ENCODE results near the gene IMP4.

DNA sequence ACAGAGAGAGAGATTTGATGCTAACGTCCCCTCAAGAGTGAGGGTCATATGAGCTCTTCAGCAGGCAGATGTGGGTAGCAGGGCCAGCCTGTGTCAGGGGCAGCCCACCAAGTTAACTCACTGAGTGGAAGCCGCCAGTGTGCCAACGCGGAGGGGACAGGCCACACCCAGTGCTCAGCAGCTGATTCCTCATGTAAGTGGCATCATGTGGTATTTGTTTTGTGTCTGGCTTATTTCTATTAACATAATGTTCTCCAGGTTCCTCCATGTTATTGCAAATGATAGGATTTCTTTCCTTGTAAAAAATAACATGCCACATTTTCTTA, 4.0 kb downstream of the IMP4 start:
- no peak for TF ChIP-seq CTCF (conservative IDR thresholded peaks at IDR 0.05; ENCODE audit: low read depth, low read length)
- no peak for TF ChIP-seq EZH2 (IDR thresholded peaks at IDR 0.05; ENCODE audit: low read length, unreplicated experiment)
